HG03045 (cell line): Measurements from ENCODE around the gene ZCCHC17.

ENCODE experiments used
- ATAC-seq: cut with Tn5 transposase; IDR thresholded peaks from one replicate; pipeline ENCODE4 v1.9.1; 2021; ENCODE audit warnings: mild to moderate bottlenecking, moderate library complexity; ENCODE audit not compliant: unreplicated experiment

The ZCCHC17 gene

DNA sequence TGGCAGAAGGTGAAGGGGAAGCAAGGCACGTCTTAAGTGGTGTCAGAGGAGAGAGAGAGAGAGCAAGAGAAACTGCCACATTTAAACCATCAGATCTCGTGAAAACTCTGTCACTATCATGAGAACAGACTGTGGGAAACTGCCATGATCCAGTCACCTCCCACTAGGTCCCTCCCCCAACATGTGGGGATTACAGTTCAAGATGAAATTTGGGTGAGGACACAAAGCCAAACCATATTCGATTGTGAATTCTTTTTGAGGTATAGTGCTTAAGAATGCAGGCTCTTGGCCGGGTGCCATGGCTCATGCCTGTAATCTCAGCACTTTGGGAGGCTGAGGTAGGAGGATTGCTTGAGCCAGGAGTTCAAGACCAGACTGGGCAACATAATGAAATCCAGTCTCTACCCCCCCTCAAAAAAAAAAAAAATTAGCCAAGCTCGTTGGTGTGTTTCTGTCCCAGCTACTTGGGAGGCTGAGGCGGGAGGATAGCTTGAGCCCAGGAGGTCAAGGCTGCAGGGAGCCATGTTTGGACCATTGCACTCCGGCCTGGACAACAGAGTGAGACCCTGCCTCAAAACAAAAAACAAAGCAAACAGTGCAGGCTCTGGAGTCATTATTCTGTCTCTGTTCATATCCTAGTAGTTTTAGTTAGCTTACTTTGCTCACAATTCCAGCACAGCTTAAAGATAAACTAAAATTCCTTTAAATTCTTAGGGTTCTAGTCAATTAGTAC is 6.0 kb downstream of the ZCCHC17 start:
- ATAC-seq = no peak

DNA sequence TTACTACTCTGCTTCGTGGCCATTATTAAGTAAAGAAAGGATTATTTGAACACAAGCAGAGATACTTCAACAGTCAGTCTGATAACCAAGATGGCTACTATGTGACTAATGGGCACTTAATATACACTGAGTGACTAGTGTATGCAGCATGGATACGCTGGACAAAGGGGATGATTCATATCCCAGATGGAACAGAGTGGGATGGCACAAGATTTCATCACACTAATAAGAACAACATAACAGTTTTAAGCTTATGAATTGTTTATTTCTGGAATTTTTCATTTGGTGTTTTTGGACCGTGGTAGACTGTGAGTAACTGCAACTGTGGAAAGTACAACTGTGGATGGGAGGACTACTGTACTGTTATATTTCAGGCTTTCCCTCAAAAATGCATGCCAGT is 9.4 kb downstream of the ZCCHC17 start:
- ATAC-seq = no peak

DNA sequence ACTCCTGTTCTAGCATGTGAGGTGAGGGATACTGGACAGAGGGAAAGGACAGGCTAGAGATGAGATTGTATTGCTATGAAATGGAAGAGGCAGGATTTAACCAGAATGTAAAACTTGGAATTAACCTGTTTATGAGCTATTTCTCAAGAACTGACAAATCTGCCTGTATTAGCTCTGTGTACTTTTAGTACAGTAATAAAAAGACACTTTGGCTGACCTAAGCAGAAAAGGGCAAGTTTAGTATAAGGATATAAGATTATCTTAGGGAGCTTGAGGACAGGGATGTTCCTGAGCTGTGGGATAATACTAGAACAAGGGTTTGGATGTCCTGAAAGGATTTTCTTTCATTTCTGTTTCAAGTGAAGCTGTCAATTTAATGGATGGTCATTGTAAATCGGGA is 11.2 kb downstream of the ZCCHC17 start:
- ATAC-seq = no peak

DNA sequence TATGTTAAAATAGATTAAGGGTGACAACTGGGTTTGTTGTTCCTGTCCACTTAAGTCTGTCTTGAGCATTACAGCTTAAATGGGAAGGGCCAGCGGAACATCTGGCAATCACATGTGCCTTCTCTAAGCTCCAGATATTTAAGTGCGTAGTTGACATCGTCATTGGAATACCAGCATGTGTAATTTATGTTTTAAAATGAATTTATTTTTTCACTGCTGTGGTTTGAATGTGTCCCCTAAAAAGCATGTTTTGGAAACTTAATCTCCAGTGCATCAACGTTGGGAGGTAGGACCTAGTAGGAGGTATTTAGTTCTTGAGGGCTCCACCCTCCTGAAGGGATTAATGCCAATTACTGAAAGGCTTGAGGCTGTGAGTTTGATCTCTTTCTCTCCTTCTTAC is 13.4 kb downstream of the ZCCHC17 start:
- no peak for ATAC-seq

DNA sequence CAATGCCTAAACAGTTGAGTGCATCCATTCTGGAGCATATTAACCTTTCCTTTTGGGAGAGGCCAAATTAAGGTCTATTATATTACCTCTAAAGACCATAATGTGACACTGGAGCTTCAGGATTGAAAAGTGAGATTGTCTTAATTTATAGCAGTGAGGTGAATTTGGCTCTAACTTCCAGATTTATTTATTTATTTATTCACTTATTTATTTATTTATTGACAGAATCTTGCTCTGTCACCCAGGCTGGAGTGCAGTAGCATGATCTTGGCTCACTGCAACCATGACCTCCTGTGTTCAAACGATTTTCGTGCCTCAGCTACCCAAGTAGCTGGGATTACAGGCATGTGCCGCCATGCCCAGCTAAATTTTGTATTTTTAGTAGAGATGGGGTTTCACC is 19.1 kb downstream of the ZCCHC17 start:
- ATAC-seq = no peak

DNA sequence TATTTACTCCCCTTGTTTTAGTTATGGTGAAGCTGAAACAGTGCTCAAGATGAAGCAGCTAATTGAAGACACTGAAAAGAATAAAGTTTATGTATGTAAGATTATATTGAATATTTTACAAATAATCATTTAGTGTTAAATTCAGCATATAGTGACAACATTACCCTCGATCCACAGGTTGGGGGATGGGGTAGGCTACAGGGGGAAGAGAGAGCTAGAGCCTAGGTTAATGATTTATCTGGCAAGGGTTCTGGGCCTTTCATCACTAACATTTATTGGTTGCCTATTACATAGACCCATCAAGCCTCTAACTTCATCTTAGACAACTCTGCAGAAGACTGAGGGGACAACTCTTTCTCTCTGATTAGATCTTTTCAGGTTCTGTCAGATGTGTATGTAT is 21.3 kb downstream of the ZCCHC17 start:
- ATAC-seq = no peak

DNA sequence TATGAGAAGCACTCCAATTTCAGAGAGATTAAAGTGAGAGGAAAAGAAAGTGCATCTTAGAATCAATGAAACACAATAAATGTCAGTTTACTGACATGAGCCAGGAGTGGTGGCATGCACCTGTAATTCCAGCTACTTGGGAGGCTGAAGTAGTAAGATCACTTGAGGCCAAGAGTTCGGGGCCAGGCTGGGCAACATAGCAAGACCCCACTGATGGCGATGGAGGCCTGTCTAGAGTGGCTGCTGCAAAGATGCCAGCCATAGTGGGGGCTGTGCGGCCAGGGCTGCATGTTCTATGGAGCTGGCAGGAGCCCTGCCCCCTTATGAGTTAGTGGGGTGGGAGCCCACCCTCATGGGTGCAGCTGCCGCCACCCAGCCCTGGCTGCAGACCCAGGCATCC is 27.3 kb downstream of the ZCCHC17 start:
- ATAC-seq = no peak

DNA sequence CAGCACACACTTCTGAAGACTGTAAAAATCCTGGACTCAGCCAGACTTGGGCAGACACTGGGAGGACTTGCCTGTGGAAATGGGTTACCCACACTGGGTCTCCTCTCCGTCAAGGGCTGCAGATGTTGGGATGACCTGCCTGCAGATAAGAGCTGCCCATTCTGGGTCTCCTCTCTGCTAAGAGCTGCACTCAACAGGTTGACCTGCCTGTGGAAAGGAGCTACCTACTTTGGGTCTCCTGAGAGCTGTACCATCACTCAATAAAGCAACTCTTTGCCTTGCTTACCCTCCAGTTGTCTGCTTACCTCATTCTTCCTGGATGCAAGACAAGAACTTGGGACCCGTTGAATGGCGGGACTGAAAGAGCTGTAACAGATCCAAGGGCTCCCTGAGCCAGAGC is 28.2 kb downstream of the ZCCHC17 start:
- ATAC-seq = no peak

DNA sequence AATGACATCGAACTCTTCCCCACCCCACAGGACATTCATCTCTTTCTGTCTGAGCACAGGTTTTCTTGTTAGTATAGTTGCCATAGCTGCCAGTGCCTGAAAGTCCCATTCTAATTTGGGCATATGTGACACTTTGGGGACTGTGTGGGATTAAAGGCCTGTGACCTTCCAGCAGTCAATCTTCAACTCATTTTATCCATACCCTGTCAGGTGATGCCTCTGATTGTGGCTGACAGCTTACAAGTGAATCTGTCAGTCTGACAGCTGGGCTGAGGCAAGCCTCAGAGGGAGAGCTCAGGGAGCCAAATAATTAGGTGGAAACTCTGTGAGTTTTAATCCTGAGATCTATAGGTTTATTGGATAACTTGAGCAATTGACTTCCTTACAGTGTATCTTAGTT is 29.6 kb downstream of the ZCCHC17 start:
- no peak for ATAC-seq

DNA sequence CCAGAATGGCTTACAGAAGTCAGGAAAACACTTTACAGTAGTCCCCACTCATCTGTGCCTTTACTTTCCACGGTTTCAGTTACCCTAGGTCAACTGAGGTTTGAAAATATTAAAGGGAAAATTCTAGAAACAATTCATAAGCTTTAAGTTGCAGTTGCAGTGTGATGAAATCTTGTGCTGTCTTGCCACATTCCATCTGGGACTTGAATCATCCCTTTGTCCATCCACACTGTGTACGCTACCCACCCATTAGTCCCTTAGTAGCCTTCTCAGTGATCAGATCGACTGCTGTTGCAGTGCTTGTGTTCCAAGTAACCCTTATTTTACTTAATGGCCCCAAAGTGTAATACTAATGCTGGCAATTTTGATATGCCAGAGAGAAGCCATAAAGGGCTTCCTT is 30.5 kb downstream of the ZCCHC17 start:
- no peak for ATAC-seq

DNA sequence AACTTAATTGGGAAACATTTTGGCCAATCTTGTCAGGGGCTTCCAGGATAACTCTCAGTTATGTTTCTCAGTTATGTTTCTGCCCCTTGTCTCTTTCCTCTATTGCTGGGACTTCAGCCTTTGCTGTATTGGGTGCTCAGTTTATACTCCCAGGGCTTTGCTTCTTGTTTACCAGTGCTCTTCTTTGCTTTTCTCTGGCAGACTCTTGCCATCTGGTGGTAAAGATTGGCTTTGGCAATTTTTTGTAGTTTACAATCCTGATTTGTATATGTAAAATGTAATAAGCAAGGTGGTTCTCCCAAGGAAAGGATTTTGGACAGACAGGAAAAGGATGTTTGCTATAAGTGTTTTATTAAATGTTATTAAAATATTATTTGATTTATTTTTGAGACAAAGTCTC is 38.2 kb downstream of the ZCCHC17 start:
- no peak for ATAC-seq

DNA sequence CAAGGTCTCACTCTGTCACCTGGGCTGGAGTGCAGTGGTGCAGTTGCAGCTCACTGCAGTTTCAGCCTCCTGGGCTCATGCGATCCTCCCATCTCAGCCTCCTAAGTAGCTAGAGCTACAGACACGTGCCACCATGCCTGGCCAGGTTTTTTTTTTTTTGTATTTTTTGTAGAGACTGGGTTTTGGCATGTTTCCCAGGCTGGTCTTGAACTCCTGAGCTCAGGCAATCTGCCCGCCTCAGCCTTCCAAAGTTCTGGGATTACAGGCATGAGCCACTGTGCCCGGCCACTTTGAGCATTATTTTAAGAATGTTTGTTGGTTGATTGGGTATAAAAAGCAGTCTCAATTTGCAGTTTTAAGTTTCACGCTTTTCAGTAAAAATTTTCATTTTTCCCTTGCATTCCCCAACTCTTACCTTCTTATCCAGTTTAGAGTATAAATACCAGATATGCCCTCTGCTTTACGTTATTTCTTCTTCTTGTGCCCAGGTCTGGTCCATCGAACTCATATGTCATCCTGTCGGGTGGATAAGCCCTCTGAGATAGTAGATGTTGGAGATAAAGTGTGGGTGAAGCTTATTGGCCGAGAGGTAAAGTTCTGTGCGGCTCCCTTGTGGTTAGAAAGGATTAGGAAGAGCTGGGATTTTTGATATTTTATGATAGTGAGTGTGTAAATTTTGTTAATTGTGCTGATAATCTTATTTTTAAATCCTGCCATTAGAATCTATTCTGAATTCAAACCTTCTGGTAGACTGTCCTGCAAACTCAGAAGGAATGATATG is 40.0 kb downstream of the ZCCHC17 start:
- no peak for ATAC-seq

DNA sequence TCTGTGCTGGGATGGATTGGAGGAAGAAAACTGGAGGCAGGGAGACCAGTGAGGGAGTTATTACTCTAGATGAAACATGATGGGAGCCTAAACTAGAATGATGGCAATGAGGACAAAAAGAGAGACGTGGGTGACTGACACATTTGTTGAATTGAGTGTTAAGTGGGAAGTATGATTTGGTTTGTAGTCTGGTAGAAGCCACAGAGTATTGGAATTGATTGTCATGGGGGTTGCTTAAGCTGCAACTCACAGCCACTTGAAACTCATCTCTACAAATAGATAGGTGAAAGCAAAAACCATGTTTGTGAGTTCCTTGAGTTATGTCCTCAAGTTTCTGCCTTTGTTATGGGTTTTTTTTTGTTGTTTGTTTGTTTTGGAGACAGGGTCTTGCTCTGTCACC is 47.7 kb downstream of the ZCCHC17 start:
- no peak for ATAC-seq

DNA sequence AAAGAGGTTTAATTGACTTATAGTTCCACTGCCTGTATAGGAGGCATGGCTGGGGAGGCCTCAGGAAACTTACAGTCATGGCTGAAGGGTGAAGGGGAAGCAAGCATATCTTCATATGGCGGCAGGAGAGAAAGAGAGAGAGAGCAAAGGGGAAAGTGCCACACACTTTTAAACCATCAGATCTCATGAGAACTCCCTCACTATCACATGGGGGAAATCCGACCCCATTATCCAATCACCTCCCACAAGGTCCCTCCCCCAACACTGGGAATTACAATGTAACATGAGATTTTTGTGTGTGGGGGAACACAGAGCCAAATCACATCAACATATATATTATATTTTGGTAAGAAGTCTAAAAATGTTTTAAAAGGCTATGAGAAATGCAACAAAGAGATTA is 48.8 kb downstream of the ZCCHC17 start:
- ATAC-seq = no peak

DNA sequence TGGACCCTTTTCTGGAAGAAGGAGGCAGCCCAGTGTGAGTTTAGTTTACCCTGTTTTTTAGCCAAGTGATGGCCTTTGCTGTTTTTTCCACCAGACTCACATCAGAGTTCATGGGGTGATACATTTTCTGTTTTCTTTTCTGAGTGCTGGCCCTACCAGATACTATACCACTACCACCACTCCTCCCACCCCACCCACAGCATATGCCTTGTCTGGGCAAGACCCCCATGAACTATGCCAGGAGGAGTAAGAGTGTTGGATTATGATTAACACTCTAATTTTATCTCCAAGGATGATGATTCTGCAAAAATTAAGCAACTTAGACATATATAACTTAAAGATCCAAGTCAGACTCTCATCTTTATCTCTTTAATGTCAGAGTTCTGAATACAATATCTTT is 50.0 kb downstream of the ZCCHC17 start:
- no peak for ATAC-seq

DNA sequence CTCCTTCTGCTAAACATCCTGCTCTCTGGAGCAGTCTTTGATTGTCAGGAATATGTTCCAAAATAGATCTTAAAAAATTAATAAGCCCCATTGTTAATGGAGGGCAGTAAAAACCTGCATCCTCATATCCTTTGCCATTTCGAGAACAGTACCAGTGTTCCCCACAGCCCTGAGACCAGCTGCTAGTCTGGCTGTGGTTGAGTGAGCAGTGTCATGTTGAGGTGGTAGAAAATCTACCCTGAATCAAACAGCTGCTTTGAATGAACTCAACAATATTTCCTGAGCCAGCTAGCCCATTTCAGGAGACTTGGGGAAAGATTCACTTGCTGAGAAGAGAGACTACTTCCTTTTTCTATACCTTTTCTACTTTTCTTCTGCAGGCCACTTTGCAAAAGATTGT is 51.6 kb downstream of the ZCCHC17 start:
- ATAC-seq = no peak

DNA sequence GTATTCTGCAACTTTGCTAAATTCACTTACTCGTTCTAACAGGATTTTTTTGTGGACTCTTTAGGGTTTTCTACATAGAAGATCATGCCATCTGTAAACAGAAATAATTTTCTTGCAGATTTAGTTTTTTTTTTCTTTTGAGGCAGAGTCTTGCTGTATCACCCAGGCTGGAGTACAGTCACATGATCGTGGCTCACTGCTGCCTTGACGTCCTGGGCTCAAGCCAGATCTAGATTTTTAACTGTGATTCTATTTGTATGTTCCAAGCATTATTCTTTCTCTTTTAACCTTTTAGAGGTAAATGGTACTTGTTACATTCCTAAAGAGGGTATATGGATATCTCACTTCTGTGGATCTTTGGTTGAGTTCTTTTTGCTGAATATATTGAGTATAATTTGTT is 57.5 kb downstream of the ZCCHC17 start:
- ATAC-seq = no peak

DNA sequence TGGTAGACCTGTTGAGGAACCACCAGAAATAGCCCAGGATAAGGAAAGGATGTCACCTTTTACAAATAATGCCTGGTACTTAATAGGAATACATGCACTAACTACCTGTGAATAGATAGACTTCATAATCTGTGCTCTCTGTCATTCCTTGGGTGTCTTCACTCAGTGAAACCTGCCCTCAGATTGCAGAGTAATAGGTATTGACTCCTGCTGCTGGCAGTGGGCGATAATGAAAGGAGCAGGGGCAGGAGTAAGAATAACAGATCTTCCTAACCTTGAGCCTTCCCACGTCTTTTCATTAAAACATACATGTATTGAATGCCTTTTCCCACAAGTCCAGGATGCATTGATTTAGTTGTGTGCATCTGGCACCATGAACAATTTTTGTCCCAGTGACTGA is 59.6 kb downstream of the ZCCHC17 start:
- ATAC-seq = no peak

DNA sequence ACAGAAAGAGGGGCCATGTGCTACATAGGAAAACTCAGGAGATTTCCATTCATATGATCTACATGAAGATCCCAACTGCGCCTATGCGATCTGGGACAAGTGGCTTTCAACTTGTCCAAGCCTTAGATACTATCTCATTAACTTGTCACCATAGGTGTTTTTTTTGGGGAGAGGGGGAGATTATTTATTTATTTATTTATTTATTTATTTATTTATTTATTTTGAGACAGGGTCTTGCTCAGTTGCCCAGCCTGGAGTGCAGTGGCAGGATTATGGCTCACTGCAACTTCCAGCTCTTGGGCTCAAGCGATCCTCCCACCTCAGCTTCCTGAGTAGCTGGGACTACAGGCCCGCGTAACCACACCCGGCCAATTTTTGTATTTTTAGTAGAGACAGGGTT is 64.8 kb downstream of the ZCCHC17 start:
- no peak for ATAC-seq

DNA sequence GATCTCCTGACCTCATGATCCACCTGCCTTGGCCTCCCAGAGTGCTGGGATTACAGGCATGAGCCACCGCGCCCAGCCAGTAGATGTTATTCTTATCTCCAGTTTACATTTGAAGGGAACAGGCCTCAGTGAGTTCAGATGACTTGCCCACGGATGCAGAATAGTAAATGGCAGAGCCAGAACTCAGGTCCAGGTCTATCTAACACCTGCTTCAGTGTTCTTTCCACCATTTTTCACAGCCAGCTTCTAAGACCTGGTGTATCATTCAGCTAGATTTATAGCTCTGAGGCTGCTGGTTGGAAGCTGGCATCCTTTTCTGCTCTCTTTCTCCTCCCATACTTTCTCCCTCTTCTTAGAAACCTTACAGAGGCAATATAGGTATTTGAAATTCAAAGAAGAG is 65.2 kb downstream of the ZCCHC17 start:
- ATAC-seq = no peak

DNA sequence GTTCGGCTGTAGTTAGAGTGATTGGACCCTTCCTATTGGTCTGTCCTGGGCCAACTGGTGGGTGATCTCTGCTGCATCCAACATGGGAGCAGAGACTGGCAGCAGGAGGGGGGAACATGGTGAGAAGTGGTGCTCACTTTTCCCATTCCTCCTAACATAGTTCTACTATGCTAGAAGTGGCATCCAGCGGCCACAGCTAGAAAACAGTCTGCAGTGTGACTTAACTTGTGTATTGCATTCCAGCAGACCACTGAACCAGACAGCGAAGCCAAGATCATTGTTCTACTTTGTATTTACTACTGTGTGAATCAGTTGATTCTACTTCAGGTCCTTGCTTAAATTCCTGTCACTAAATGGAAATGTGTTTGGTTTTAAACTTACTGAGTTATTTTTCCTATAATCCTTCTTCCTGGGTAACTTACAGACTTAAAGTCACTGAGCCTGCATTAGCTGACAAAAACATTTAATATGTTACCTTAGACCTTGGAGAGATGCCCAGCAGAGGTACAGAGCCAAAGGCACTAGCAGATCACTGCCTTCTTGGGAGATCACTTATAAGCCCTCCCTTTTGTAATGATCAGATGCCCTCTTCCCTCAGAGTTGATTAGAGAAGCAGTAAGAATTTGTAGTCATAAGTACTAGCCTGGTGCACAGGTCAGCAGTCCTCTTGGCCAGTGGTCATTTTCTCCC is 67.9 kb downstream of the ZCCHC17 start:
- no peak for ATAC-seq

DNA sequence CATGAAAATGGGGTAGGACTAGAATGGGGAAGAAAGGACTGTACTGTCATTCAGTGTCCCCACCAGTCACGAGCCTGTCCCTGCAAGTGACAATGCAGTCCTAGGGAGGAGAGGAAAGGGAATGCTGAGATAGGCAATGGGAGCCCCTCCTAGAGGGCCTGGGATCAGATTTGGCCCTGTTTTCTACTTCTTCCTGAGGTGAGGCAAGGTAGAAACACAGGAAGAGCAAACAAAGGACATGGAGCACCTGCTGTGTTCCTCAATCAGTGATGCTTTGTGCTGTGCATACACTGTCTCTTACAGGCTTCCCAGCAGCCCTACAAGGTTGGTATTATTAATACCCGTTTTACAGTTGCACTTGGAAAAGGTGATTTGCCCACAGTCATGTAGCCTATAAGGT is 70.0 kb downstream of the ZCCHC17 start:
- ATAC-seq = no peak
